K562 (cell line): ENCODE measurements around the gene WFDC12. TPM values are rescaled to one million over a fixed set of nuclear protein-coding genes. Genes with fewer than 3 reads are reported as not detected.

Source experiments
- EHMT2 ChIP-seq: fragments of 450-650 bp; IDR thresholded peaks from 2 replicates; pipeline ENCODE4 v1.6.1; 2018; ENCODE audit warnings: antibody characterized with exemption
- ETS2 ChIP-seq: IDR thresholded peaks from 2 replicates; pipeline ENCODE4 v1.6.1; 2016; ENCODE audit warnings: borderline replicate concordance, missing genetic modification characterization, mild to moderate bottlenecking, moderate library complexity, missing compliant biosample characterization; ENCODE audit not compliant: poor library complexity, severe bottlenecking
- GABPA ChIP-seq: fragments of 200-800 bp; sonication (Bioruptor generic); conservative IDR thresholded peaks from 2 replicates; pipeline ENCODE4 v1.6.1; 2016; ENCODE audit warnings: low read depth, missing genetic modification characterization, missing compliant biosample characterization
- HDAC8 ChIP-seq: fragments of 450-650 bp; IDR thresholded peaks from 2 replicates; pipeline ENCODE4 v1.6.1; 2016; ENCODE audit warnings: mild to moderate bottlenecking, missing genetic modification characterization, moderate library complexity, missing compliant biosample characterization
- RAD21 ChIP-seq, 2 experiments: fragments of 250-450 bp in 1 of 2; fragments of 450-650 bp in 1 of 2; sonication (Bioruptor Pico) in 1 of 2; formaldehyde crosslinking in 1 of 2; IDR thresholded peaks in 1 of 2; conservative IDR thresholded peaks in 1 of 2; 2 replicates each; pipeline versions ENCODE4 v1.4.0 to v1.8.0; 2020 to 2022; ENCODE audit warnings: mild to moderate bottlenecking in 2 of 2, moderate library complexity in 1 of 2
- ZNF584 ChIP-seq: fragments of 200-800 bp; sonication (Bioruptor generic); IDR thresholded peaks from 2 replicates; pipeline ENCODE4 v1.6.1; 2016; ENCODE audit warnings: low read depth, mild to moderate bottlenecking, missing genetic modification characterization, missing compliant biosample characterization
- polyA plus RNA-seq, 8 experiments: library from polyadenylated mRNA; depleted of rRNA in 4 of 8; stranded (reverse) in 5 of 8; unstranded in 3 of 8; fragments of >200 nt; fragmentation: Nextera tagmentation in 2 of 8; fragmentation: Illumina TruSeq in 1 of 8; extraction: Ambion mirVana in 2 of 8; extraction: Trizol in 1 of 8; gene quantifications; 2 replicates each; pipeline versions ENCODE4 v1.2.1 to v1.2.3, GENCODE V29; 2011 to 2014; ENCODE audit warnings: inconsistent platforms in 1 of 8, missing spikeins in 1 of 8
- total RNA-seq, 7 experiments: library from RNA; depleted of rRNA in 6 of 7; stranded (reverse); fragments of >200 nt in 6 of 7; fragmentation: Illumina TruSeq in 2 of 7; extraction: Trizol in 2 of 7; gene quantifications; 2 replicates each; pipeline versions ENCODE4 v1.2.1 to v1.2.3, GENCODE V29; 2011 to 2021; ENCODE audit warnings: low replicate concordance in 1 of 7
- TF ChIP-seq, protein P1 (sequence below), 2 experiments: fragments of 450-650 bp; formaldehyde crosslinking in 1 of 2; IDR thresholded peaks; 2 replicates each; pipeline versions ENCODE4 v1.4.0 to v1.6.1; 2014 to 2020; ENCODE audit warnings: mild to moderate bottlenecking in 2 of 2, borderline replicate concordance in 1 of 2, low read depth in 1 of 2
- TF ChIP-seq, protein P2 (sequence below): fragments of 450-650 bp; IDR thresholded peaks from 2 replicates; pipeline ENCODE4 v1.7.1; 2018; ENCODE audit warnings: mild to moderate bottlenecking, low read depth; ENCODE audit not compliant: partially characterized antibody
- TF ChIP-seq, protein P3 (sequence below): conservative IDR thresholded peaks from 2 replicates; pipeline ENCODE4 v1.6.1; 2011; ENCODE audit warnings: low read depth, mild to moderate bottlenecking, low read length; ENCODE audit not compliant: control insufficient read depth
- TF ChIP-seq, protein P4 (sequence below): fragments of 450-650 bp; formaldehyde crosslinking; IDR thresholded peaks from 2 replicates; pipeline ENCODE4 v1.4.0; 2020; ENCODE audit warnings: mild to moderate bottlenecking

The WFDC12 gene
- total and polyA plus RNA-seq, 9 of the 15 experiments (the other 6 are each of a cell fraction or from before 2014, with no cell fraction given) = not detected

DNA sequence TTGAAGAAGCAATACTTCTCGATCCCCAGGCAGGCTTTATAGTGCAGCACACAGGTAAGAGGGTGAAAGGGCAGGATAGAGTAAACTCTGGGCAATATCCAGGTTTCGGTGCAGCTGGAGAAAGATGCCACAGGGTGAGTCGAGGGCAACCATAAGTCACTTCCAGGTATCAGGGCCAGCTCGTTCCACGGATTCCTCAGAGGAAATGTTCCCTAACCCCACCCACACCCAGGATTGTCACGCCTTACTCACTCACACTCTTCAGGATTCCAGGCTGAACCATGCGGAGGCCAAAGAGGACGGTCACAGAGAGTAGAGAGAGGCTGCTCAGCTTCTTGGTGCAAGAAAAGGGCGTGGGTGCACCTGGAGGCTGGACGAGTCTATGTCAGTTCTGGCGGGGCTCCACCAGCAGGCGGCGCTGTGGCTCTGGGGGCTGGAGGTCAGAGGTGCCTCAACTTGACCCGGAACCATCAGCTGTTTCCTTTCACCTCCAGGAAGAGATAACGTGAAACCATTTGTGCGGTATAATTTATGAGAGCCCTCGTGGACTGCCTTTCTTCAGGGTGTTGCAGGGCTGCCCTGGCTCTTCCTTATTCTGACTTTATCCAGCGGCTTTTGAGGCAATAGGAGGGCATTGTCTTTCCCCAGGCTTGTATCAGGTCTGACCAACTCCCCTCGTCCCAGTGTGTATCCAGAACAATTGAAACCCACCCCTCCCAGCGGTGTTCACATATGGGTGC is 14.5 kb upstream of the WFDC12 start (continued):
- TF ChIP-seq, protein P1, sequence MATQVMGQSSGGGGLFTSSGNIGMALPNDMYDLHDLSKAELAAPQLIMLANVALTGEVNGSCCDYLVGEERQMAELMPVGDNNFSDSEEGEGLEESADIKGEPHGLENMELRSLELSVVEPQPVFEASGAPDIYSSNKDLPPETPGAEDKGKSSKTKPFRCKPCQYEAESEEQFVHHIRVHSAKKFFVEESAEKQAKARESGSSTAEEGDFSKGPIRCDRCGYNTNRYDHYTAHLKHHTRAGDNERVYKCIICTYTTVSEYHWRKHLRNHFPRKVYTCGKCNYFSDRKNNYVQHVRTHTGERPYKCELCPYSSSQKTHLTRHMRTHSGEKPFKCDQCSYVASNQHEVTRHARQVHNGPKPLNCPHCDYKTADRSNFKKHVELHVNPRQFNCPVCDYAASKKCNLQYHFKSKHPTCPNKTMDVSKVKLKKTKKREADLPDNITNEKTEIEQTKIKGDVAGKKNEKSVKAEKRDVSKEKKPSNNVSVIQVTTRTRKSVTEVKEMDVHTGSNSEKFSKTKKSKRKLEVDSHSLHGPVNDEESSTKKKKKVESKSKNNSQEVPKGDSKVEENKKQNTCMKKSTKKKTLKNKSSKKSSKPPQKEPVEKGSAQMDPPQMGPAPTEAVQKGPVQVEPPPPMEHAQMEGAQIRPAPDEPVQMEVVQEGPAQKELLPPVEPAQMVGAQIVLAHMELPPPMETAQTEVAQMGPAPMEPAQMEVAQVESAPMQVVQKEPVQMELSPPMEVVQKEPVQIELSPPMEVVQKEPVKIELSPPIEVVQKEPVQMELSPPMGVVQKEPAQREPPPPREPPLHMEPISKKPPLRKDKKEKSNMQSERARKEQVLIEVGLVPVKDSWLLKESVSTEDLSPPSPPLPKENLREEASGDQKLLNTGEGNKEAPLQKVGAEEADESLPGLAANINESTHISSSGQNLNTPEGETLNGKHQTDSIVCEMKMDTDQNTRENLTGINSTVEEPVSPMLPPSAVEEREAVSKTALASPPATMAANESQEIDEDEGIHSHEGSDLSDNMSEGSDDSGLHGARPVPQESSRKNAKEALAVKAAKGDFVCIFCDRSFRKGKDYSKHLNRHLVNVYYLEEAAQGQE (IDR thresholded peaks at IDR 0.05; ENCODE audit: borderline replicate concordance) = peak; percentile 62
- TF ChIP-seq, protein P1 (CRISPR knock-in tag; IDR thresholded peaks at IDR 0.05; ENCODE audit: low read depth) = no peak
- TF ChIP-seq, protein P2, sequence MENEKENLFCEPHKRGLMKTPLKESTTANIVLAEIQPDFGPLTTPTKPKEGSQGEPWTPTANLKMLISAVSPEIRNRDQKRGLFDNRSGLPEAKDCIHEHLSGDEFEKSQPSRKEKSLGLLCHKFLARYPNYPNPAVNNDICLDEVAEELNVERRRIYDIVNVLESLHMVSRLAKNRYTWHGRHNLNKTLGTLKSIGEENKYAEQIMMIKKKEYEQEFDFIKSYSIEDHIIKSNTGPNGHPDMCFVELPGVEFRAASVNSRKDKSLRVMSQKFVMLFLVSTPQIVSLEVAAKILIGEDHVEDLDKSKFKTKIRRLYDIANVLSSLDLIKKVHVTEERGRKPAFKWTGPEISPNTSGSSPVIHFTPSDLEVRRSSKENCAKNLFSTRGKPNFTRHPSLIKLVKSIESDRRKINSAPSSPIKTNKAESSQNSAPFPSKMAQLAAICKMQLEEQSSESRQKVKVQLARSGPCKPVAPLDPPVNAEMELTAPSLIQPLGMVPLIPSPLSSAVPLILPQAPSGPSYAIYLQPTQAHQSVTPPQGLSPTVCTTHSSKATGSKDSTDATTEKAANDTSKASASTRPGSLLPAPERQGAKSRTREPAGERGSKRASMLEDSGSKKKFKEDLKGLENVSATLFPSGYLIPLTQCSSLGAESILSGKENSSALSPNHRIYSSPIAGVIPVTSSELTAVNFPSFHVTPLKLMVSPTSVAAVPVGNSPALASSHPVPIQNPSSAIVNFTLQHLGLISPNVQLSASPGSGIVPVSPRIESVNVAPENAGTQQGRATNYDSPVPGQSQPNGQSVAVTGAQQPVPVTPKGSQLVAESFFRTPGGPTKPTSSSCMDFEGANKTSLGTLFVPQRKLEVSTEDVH = peak; percentile 45
- TF ChIP-seq ZNF584 (CRISPR knock-in tag) (no peak), GABPA (tag) (peak; percentile 85), RAD21 (CRISPR knock-in tag; conservative IDR thresholded peaks at IDR 0.05 in 1 of 2, IDR thresholded peaks at IDR 0.05 in 1 of 2) (peak; percentile 18 to 77; a peak in 2 of 4 replicates), ETS2 (no peak), EHMT2 (peak; percentile 87), HDAC8 (tag) (0 out of 2 replicates have a peak, but pooled peaks have one; percentile 54)
- TF ChIP-seq, protein P3, sequence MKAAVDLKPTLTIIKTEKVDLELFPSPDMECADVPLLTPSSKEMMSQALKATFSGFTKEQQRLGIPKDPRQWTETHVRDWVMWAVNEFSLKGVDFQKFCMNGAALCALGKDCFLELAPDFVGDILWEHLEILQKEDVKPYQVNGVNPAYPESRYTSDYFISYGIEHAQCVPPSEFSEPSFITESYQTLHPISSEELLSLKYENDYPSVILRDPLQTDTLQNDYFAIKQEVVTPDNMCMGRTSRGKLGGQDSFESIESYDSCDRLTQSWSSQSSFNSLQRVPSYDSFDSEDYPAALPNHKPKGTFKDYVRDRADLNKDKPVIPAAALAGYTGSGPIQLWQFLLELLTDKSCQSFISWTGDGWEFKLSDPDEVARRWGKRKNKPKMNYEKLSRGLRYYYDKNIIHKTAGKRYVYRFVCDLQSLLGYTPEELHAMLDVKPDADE = 0 out of 2 replicates have a peak, but pooled peaks have one; percentile 26
- TF ChIP-seq, protein P4, sequence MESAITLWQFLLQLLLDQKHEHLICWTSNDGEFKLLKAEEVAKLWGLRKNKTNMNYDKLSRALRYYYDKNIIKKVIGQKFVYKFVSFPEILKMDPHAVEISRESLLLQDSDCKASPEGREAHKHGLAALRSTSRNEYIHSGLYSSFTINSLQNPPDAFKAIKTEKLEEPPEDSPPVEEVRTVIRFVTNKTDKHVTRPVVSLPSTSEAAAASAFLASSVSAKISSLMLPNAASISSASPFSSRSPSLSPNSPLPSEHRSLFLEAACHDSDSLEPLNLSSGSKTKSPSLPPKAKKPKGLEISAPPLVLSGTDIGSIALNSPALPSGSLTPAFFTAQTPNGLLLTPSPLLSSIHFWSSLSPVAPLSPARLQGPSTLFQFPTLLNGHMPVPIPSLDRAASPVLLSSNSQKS (CRISPR knock-in tag) = no peak
